Smooth muscle cell (in vitro differentiated cells): ENCODE results near the gene KL. TPM values are rescaled to one million over a fixed set of nuclear protein-coding genes. Genes with fewer than 3 reads are reported as not detected.
A peak's percentile ranks its signal among the peaks of the same experiment; 100 is the strongest.

Experiments
- DNase-seq: peaks from one replicate; lab custom pipeline; 2025; ENCODE audit not compliant: unreplicated experiment; lab: John Stamatoyannopoulos, UW
- H2AFZ ChIP-seq: fragments of 200-600 bp; sonication (generic); 2 replicates; pipeline ENCODE4 v1.6.0; 2016; ENCODE audit warnings: antibody characterized with exemption, low read depth, mild to moderate bottlenecking
- H3F3A ChIP-seq: fragments of 200-600 bp; sonication (generic); 2 replicates; pipeline ENCODE4 v1.6.0; 2017; ENCODE audit warnings: antibody characterized with exemption, low read depth
- H3K27ac ChIP-seq: fragments of 200-600 bp; sonication (generic); 2 replicates; pipeline ENCODE4 v1.5.1; 2016; ENCODE audit warnings: low read depth, mild to moderate bottlenecking
- H3K27me3 ChIP-seq: fragments of 200-600 bp; sonication (generic); 2 replicates; pipeline ENCODE4 v1.6.1; 2016; ENCODE audit warnings: low read depth, mild to moderate bottlenecking
- H3K36me3 ChIP-seq: fragments of 200-600 bp; sonication (generic); 2 replicates; pipeline ENCODE4 v1.5.1; 2016; ENCODE audit warnings: low read depth
- H3K4me1 ChIP-seq: fragments of 200-600 bp; sonication (generic); 2 replicates; pipeline ENCODE4 v1.5.1; 2016; ENCODE audit warnings: low read depth
- H3K4me2 ChIP-seq: fragments of 200-600 bp; sonication (generic); 2 replicates; pipeline ENCODE4 v1.6.0; 2016; ENCODE audit warnings: mild to moderate bottlenecking
- H3K4me3 ChIP-seq: fragments of 200-600 bp; sonication (generic); 2 replicates; pipeline ENCODE4 v1.5.1; 2016; ENCODE audit warnings: mild to moderate bottlenecking
- H3K79me2 ChIP-seq: fragments of 200-600 bp; sonication (generic); 2 replicates; pipeline ENCODE4 v1.6.0; 2016; ENCODE audit warnings: low read depth, mild to moderate bottlenecking
- H3K9ac ChIP-seq: fragments of 200-600 bp; sonication (generic); 2 replicates; pipeline ENCODE4 v1.6.0; 2016; ENCODE audit warnings: low read depth
- H3K9me3 ChIP-seq: fragments of 200-600 bp; sonication (generic); replicated peaks from 2 replicates; pipeline ENCODE4 v1.5.1; 2016; ENCODE audit warnings: low read depth
- H4K20me1 ChIP-seq: fragments of 200-600 bp; sonication (generic); 2 replicates; pipeline ENCODE4 v1.6.0; 2016; ENCODE audit warnings: low read depth
- CTCF ChIP-seq: fragments of 200-600 bp; sonication (generic); IDR thresholded peaks from 2 replicates; pipeline ENCODE4 v1.5.1; 2017; ENCODE audit warnings: borderline replicate concordance, mild to moderate bottlenecking, antibody characterized with exemption; ENCODE audit not compliant: insufficient read depth, poor library complexity, severe bottlenecking
- WGBS: methylation state at CpG from one replicate; pipeline ENCODE4 v1.1.7; 2016; ENCODE audit warnings: low lambda C conversion rate; 5-methylcytosine and 5-hydroxymethylcytosine counted together
- polyA plus RNA-seq: library from polyadenylated mRNA; unstranded; fragments of >200 nt; fragmentation: Nextera tagmentation; extraction: Ambion mirVana; gene quantifications from 2 replicates; pipeline ENCODE4 v1.2.1, GENCODE V29; 2016
- total RNA-seq: library from RNA; depleted of rRNA; stranded (reverse); fragments of >200 nt; gene quantifications from 2 replicates; pipeline ENCODE4 v1.2.3, GENCODE V29; 2014

KL gene
- total and polyA plus RNA-seq, 2 experiments from 2014 or later: 0.49 TPM; not detected in 1

- Histone ChIP-seq H3K9ac (no peak overlapping the region), H3K27me3 (no peaks in the 10 kb centered on the region), H3K4me2 (peak overlapping the region; percentile 34), H3K27ac (no peak overlapping the region), H3K4me3 (no peak overlapping the region), H2AFZ (peak overlapping the region; percentile 88), H4K20me1 (no peaks in the 10 kb centered on the region), H3K36me3 (no peaks in the 10 kb centered on the region), H3K79me2 (no peaks in the 10 kb centered on the region), H3F3A (no peaks in the 10 kb centered on the region), H3K4me1 (no peaks in the 10 kb centered on the region), H3K9me3 (no peaks in the 10 kb centered on the region)
- 38% methylated on average over 14 of the region's 14 CpGs for WGBS
- no peak for TF ChIP-seq CTCF
- no peak for DNase-seq
Measured at GRCh38 chr13:33033051-33033812, 17.0 kb downstream of the KL start.

- no peak overlapping the region for H3K4me2 ChIP-seq
- H3K27ac ChIP-seq: no peak overlapping the region
- TF ChIP-seq CTCF: no peak
- H3K9me3 ChIP-seq: no peaks in the 10 kb centered on the region
- no peaks in the 10 kb centered on the region for H3K79me2 ChIP-seq
- no peaks in the 10 kb centered on the region for H3K4me1 ChIP-seq
- H3K36me3 ChIP-seq: no peaks in the 10 kb centered on the region
- no peaks in the 10 kb centered on the region for H3K27me3 ChIP-seq
- no peak overlapping the region for H3K9ac ChIP-seq
- H3K4me3 ChIP-seq: no peak overlapping the region
- H2AFZ ChIP-seq: no peak overlapping the region
- H4K20me1 ChIP-seq: no peaks in the 10 kb centered on the region
- DNase-seq: no peak
- no peaks in the 10 kb centered on the region for H3F3A ChIP-seq
Measured at GRCh38 chr13:33033986-33034385, 17.8 kb downstream of the KL start.

GRCh38 chr13:33034882-33035520, 18.8 kb downstream of the KL start:
- Histone ChIP-seq H3K27me3 (no peaks in the 10 kb centered on the region), H4K20me1 (no peaks in the 10 kb centered on the region), H2AFZ (no peak overlapping the region), H3K4me3 (no peak overlapping the region), H3K79me2 (no peaks in the 10 kb centered on the region), H3K9me3 (no peaks in the 10 kb centered on the region), H3K36me3 (no peaks in the 10 kb centered on the region), H3K4me2 (no peak overlapping the region), H3K9ac (no peak overlapping the region), H3F3A (no peaks in the 10 kb centered on the region), H3K4me1 (no peaks in the 10 kb centered on the region), H3K27ac (no peak overlapping the region)
- no peak for DNase-seq
- no peak for TF ChIP-seq CTCF
- WGBS: 72% methylated on average over 5 of the region's 5 CpGs

- Histone ChIP-seq H3K9me3 (no peaks in the 10 kb centered on the region), H4K20me1 (no peaks in the 10 kb centered on the region), H3K27me3 (no peaks in the 10 kb centered on the region), H2AFZ (no peak overlapping the region), H3K36me3 (no peaks in the 10 kb centered on the region), H3K4me2 (no peak overlapping the region), H3K79me2 (no peaks in the 10 kb centered on the region), H3K27ac (no peak overlapping the region), H3F3A (no peaks in the 10 kb centered on the region), H3K4me1 (no peaks in the 10 kb centered on the region), H3K9ac (no peak overlapping the region), H3K4me3 (no peak overlapping the region)
- no peak for TF ChIP-seq CTCF
- no peak for DNase-seq
- WGBS: 95% methylated on average over 1 of the region's 1 CpG
Measured at GRCh38 chr13:33037673-33038072, 21.4 kb downstream of the KL start.
